ENCODE data around the gene USP35.

Gene USP35

DNA sequence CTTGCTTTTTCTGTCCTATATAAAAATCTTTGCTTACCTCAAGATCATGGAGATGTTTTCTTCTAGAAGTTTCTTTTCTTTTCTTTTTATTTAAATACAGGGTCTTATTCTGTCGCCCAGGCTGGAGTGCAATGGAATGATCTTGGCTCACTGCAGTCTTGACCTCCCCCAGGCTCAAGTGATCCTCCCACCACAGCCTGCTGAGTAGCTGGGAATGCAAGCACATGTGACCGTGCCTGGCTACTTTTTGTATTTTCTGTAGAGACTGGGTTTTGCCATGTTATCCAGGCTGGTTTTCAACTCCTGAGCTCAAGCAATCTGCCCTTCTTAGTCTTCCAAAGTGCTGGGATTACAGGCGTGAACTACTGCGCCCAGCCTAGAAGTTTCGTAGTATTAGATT, 45.3 kb downstream of the USP35 start:
- no peak for DNase-seq

DNA sequence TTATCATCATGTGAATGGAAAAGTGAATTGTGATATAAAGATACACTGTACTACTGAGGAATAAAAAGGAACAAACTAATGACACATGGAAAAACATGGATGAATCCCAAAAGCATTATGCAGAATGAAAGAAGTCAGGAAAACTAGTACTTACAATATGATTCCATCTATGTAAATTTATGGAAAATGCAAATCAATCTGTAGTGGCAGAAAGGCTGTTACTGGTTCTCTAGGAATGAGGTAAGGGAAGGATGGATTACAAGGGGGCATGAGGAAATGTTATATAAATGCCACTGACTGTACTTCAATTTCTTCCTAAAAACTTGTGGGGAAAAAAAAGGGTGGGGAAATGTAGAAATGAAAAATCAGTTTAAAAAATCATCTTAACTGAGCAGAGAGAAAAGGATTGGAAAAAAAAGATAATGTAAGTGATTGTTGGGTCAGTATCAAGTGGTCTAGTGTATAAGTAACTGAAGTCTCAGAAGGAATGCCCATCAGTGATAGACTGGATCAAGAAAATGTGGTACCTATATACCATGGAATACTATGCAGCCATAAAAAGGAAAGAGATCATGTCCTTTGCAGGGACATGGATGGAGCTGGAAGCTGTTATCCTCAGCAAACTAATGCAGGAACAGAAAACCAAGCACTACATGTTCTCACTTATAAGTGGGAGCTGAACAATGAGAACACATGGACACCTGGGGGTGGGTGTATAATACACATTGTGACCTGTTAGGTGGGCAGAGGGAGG, 48.8 kb downstream of the USP35 start:
- DNase-seq, result no peak

DNA sequence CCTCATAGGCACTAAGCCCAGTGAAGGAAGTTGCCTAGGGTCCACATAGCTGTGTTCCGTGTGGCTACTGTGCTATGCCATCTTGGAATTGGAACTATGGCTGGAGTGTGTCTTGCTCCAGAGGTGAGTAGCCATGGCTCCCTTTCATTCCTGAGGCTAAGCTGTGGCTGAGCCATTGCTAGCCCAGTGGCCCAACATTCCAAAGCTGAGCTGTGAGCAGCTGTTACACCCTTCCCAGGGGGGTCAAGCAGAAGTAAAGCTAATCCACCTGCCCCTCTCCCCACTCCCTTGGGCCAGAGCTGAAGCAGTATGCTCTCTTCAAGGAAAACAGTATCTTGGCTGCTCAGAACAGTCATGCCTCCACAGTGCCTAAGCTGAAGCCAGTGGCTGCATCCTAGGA, 51.1 kb downstream of the USP35 start:
- DNase-seq, result no peak

GRCh38 chr11:78241475-78241874, 52.8 kb downstream of the USP35 start:
- DNase-seq, result no peak

DNA sequence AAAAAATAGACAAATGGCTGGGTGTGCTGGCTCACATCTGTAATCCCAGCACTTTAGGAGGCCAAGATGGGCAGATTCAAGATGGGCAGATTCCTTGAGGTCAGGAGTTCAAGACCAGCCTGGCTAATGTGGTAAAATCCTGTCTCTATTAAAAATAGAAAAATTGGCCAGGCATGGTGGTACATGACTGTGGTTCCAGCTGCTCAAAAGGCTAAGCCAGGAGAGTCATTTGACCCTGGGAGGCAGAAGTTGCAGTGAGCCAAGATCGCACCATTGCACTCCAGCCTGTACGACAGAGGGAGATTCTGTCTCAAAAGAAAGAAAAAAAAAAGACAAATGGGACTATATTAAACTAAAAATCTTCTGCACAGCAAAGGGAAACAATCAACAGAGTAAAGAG, 55.4 kb downstream of the USP35 start:
- no peak for DNase-seq

DNA sequence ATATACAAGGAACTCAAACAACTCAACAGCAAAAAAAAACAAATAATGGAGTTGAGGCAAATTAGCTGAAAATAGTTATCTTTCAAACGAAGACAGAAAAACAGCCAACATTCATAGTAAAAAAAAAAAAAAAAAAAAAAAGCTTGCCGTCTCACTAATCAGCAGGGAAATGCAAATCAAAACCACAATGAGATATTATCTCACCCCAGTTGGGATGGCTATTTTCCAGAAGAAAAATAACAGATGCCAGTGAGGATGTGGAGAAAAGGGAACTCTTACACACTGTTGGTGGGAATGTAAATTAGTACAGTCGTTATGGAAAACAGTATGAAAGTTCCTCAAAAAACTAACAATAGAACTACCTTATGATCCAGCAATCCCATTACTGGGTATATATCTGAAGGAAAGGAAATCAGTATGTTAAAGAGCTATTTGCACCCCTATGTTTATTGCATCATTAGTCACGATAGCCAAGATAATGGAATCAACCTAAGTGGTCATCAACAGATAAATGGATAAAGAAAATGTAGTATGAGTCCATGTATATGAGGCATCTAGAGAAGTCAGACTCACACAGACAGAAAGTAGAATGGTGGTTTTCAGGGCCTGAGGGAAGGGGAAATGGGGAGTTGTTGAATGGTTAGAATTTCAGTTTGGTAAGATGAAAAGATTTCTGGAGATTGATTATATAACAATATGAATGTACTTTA, 56.0 kb downstream of the USP35 start:
- no peak for DNase-seq

DNA sequence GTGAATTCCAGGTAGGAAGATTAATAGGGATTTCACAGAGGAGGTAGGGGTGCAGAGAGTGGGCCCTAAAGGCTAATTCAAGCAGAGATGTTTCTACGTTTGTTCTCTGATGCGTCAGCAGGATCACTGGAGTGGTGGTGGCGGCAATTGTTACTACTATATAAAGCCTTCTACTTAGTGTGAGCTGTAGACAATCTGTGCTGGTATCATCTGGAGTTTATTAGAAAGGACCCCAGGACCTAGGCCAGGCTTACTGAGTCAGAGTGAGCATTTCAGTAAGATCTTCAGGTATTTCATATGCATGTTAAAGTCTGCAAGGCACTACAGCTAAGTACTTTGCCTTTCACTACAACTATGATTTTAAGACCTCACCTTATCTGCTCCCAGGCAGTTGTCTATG, 59.5 kb downstream of the USP35 start:
- DNase-seq, result no peak

GRCh38 chr11:78248903-78249302, 60.2 kb downstream of the USP35 start:
- no peak for DNase-seq

GRCh38 chr11:78250099-78250498, 61.4 kb downstream of the USP35 start:
- DNase-seq, result no peak

GRCh38 chr11:78251083-78251775, 62.5 kb downstream of the USP35 start:
- no peak for DNase-seq

DNA sequence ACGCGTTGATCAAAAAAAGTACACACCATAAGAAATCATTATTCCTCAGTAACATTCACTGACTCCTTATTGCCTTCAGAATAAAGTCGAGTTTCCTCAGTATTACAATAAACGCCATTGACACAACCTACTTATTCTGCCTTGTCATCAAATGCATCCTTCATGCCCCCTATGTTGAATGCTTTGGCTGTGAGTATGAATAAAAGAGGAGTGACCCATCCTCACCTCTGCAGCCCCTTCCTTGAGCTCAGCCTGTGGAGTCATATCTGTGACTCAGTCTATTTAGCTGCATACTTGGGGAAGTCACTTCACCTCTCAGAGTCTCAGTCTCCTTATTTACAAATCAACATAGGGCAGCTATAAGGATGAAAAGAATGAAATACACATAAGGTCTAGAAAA, 65.1 kb downstream of the USP35 start:
- no peak for DNase-seq

DNA sequence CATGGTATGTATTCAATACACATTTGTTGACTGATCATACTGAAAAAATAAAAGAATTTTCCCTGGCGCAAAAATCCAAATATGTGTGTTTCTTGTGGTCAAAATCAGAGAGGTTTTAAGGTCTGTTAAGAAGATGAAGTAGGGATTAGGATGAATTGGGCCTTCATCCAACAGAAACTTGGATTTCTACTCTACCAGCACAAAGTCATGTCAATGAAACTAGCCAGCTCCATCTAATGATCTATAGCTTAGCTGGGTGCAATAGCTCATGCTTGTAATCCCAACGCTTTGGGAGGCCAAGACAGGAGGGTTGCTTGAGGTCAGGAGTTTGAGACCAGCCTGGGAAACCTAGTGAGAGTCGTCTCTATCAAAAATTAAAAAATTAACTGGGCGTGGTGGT, 65.5 kb downstream of the USP35 start:
- DNase-seq, result no peak

DNA sequence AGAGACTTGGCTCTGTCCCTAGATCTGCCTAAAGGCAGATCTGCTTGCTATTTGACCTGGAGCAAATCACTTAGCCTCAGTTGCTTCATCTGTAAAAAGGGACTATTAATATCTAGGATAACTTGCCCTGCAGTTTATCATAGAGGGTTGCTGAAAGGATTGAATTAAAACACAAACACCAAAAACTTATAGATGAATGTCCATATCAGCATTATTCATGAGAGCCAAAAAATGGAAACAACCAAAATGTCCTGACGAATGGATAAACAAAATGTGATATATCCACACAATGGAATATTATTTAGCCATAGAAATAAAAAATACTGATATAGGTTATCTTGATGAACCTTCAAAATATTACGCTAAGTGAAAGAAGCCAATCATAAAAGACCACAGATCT, 67.2 kb downstream of the USP35 start:
- no peak for DNase-seq

GRCh38 chr11:78256962-78257361, 68.2 kb downstream of the USP35 start:
- DNase-seq, result no peak

- DNase-seq, result no peak
These were observed 68.9 kb downstream of the USP35 start for GRCh38 chr11:78257654-78258053.

DNA sequence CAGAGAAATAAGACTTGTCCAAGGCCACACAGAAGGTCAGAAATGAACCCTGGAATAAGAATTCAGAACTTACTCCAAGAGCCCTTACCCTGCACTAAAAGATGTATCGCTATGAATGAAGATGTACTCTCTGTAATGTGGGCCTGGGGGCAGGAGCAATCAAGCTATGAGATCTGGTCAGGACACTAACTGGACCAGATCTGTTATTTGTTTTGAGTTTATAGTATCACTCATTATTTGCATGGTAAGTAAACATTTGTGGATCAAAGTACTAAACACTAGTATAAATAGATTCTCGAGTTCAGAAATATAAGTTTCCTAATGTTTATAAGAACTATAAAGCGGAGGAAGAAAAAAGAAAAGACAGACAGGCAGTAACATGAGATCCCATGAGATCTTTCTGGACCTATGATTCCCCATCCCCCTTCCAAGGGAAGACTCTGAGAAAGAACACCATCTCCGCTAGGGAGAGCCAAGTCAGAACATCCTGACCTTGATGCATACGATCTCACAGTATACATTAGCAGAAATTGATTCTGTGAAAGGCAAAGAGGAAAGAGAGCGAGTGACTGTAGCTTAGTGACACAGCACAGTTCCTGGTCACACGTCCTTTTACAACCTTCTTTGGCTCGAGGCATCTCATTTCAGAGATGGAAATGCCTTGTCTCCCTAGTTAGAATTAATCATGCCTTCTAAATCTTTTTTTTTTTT, 71.2 kb downstream of the USP35 start:
- DNase-seq, result no peak

GRCh38 chr11:78261367-78261766, 72.6 kb downstream of the USP35 start:
- DNase-seq, result no peak

DNA sequence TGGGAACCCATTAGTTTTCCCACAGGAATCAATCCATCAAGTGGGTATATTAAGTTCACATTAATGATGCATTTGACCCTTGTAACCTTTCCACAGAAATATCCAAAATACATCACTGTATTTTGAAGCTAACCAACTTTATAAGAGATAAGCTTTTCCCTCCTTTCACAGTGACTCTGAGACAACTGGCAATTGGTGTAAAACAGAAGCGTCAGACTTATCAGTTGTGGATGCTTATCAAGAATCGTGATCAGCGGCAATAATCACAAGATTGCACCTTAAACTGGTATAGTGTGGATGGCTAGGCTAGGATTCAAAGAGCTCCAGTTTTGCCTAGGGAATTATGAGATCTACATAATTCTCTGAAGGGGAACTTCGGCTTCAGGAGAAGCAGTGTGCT, 73.1 kb downstream of the USP35 start:
- no peak for DNase-seq

DNA sequence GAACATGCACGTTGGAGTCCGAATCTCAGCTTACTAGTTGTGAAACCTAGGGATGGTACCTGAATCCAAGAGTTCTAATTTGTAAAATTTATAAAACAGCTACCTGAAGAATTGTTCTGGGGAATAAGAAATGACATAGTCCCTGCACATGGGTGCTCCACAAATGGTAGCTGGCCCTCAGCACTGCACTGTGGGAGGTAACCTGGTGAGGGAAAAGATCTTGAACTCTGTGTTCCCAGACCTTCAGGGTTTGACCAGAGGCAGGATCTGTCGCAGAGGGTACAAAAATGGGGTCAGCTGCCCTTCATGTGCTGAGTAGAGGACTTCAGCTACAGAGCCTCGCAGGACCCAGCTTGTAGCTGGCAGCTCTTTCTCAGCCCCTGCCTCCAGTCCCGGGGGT, 73.5 kb downstream of the USP35 start:
- no peak for DNase-seq

DNA sequence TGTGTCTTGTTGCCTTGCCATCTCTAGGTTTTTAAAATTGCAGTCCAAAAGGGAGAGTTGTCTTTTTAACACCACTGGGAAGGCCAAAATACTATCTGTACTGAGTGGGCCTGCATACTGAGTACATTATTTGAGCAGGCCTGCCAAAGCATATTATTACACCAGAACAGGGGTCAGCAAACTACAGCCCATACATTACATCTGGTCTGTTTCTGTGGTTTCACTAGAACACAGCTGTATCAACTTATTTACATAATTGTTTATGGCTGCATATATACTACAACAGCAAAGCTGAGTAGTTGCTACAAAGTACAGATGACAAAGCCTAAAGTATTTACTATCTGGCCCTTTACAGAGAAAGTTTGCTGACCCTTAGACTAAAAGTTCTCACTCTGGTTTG, 74.0 kb downstream of the USP35 start:
- no peak for DNase-seq
